CD14-positive monocyte (primary cell): Measurements from ENCODE around the gene SLC16A13. TPM values are rescaled to one million over a fixed set of nuclear protein-coding genes. Genes with fewer than 3 reads are reported as not detected.

Source experiments
- DNase-seq, 3 donors: peaks; one replicate each; pipeline ENCODE4 v3.0.0-alpha.2; 2011 to 2022
- H2AFZ ChIP-seq: 2 replicates; pipeline ENCODE4 v1.6.0; 2012; ENCODE audit warnings: mild to moderate bottlenecking, low read depth, low read length, inconsistent platforms; ENCODE audit not compliant: insufficient read depth, poor library complexity, severe bottlenecking
- H3K27ac ChIP-seq, 2 donors: 1 replicate in 1 of 2; 2 replicates in 1 of 2; pipeline ENCODE4 v1.5.1; 2012 to 2013; ENCODE audit warnings: low read length in 2 of 2, control low read depth in 1 of 2, inconsistent platforms in 1 of 2, low read depth in 1 of 2, mild to moderate bottlenecking in 1 of 2
- H3K27me3 ChIP-seq, 2 donors: one replicate each; pipeline versions ENCODE4 v1.6.0 to v1.6.1; 2011 to 2013; ENCODE audit warnings: low read length in 2 of 2; ENCODE audit not compliant: control insufficient read depth in 2 of 2, insufficient read depth in 2 of 2
- H3K36me3 ChIP-seq, 2 donors: replicated peaks in 1 of 2; 1 replicate in 1 of 2; 2 replicates in 1 of 2; pipeline versions ENCODE4 v1.5.1 to v1.6.1; 2012 to 2013; ENCODE audit warnings: low read length in 2 of 2, control low read depth in 1 of 2, inconsistent platforms in 1 of 2, mild to moderate bottlenecking in 1 of 2; ENCODE audit not compliant: insufficient read depth in 2 of 2, control insufficient read depth in 1 of 2
- H3K4me1 ChIP-seq, 2 donors: 1 replicate in 1 of 2; 2 replicates in 1 of 2; pipeline versions ENCODE4 v1.5.1 to v1.6.1; 2012 to 2013; ENCODE audit warnings: low read length in 2 of 2, control low read depth in 1 of 2, inconsistent platforms in 1 of 2, mild to moderate bottlenecking in 1 of 2, moderate library complexity in 1 of 2; ENCODE audit not compliant: insufficient read depth in 2 of 2, control insufficient read depth in 1 of 2
- H3K4me2 ChIP-seq: replicated peaks from 2 replicates; pipeline ENCODE3; 2012; ENCODE audit warnings: low read length, moderate library complexity, mild to moderate bottlenecking; ENCODE audit not compliant: poor library complexity, severe bottlenecking; ENCODE audit errors: extremely low read depth
- H3K4me3 ChIP-seq, 3 experiments: fragments of 200-600 bp in 1 of 3; sonication (generic) in 1 of 3; replicated peaks in 1 of 3; 1 replicate in 2 of 3; 2 replicates in 1 of 3; pipeline ENCODE4 v1.5.1; 2011 to 2013; ENCODE audit warnings: low read length in 3 of 3, mild to moderate bottlenecking in 3 of 3, control low read depth in 2 of 3, low read depth in 2 of 3, inconsistent platforms in 1 of 3, moderate library complexity in 1 of 3
- H3K79me2 ChIP-seq: 2 replicates; pipeline ENCODE4 v1.6.0; 2012; ENCODE audit warnings: mild to moderate bottlenecking, control low read depth, inconsistent platforms, low read length, moderate library complexity; ENCODE audit not compliant: insufficient read depth
- H3K9ac ChIP-seq: 2 replicates; pipeline ENCODE4 v1.6.0; 2017; ENCODE audit warnings: low read length, mild to moderate bottlenecking; ENCODE audit not compliant: insufficient read depth, poor library complexity, severe bottlenecking
- H3K9me3 ChIP-seq, 2 donors: replicated peaks in 1 of 2; 1 replicate in 1 of 2; 2 replicates in 1 of 2; pipeline versions ENCODE4 v1.5.1 to v1.6.1; 2012 to 2013; ENCODE audit warnings: low read length in 2 of 2, control low read depth in 1 of 2; ENCODE audit not compliant: control insufficient read depth in 1 of 2, insufficient read depth in 1 of 2
- H4K20me1 ChIP-seq: 2 replicates; pipeline ENCODE4 v1.6.0; 2012; ENCODE audit warnings: mild to moderate bottlenecking, low read length, control low read depth, moderate library complexity; ENCODE audit not compliant: insufficient read depth
- H3K27ac Mint-ChIP-seq, 7 donors: one replicate each; pipeline ENCODE4 v1.8.0; 2020; ENCODE audit warnings: mild to moderate bottlenecking in 7 of 7, mixed read lengths in 7 of 7, moderate library complexity in 6 of 7, inconsistent platforms in 2 of 7
- H3K27me3 Mint-ChIP-seq, 3 donors: one replicate each; pipeline ENCODE4 v1.8.0; 2021 to 2022; ENCODE audit warnings: low read depth in 3 of 3, mild to moderate bottlenecking in 3 of 3, mixed read lengths in 3 of 3, moderate library complexity in 3 of 3, inconsistent platforms in 1 of 3
- H3K36me3 Mint-ChIP-seq, 2 donors: one replicate each; pipeline ENCODE4 v1.8.0; 2020; ENCODE audit warnings: mixed read lengths in 2 of 2, inconsistent platforms in 1 of 2, mild to moderate bottlenecking in 1 of 2
- H3K4me1 Mint-ChIP-seq: one replicate; pipeline ENCODE4 v1.8.0; 2020; ENCODE audit warnings: mild to moderate bottlenecking, mixed read lengths
- H3K4me3 Mint-ChIP-seq, 2 donors: one replicate each; pipeline ENCODE4 v1.8.0; 2020; ENCODE audit warnings: mild to moderate bottlenecking in 2 of 2, mixed read lengths in 2 of 2, moderate library complexity in 1 of 2
- H3K9me3 Mint-ChIP-seq, 7 donors: one replicate each; pipeline ENCODE4 v1.8.0; 2020 to 2022; ENCODE audit warnings: mixed read lengths in 7 of 7, mild to moderate bottlenecking in 6 of 7, moderate library complexity in 6 of 7, inconsistent platforms in 2 of 7
- CTCF ChIP-seq: fragments of 200-600 bp; IDR thresholded peaks from one replicate; pipeline ENCODE4 v1.8.0; 2022; ENCODE audit warnings: antibody characterized with exemption, mild to moderate bottlenecking
- WGBS: methylation state at CpG from one replicate; pipeline ENCODE4 v1.1.5; 2013; ENCODE audit warnings: missing lambda C conversion rate; ENCODE audit not compliant: insufficient coverage; 5-methylcytosine and 5-hydroxymethylcytosine counted together
- intact Hi-C, 2 donors: fragments of 100-400 bp; cut with micrococcal nuclease; formaldehyde crosslinking; loops; one replicate each; pipeline versions ENCODE4 v1.15.0 to v1.15.1; 2023
- polyA plus RNA-seq, 3 donors: library from polyadenylated mRNA; depleted of rRNA in 1 of 3; unstranded in 2 of 3; stranded (reverse) in 1 of 3; fragments of 300-500 nt in 2 of 3; fragments of >200 nt in 1 of 3; fragmentation: Illumina TruSeq in 2 of 3; gene quantifications; 1 replicate in 2 of 3; 2 replicates in 1 of 3; pipeline ENCODE4 v1.2.3, GENCODE V29; 2012 to 2021

SLC16A13 gene
- polyA plus RNA-seq, 3 donors: 0.93 to 3.1 (median 2.2) TPM

GRCh38 chr17:7027335-7027734 lies 8.5 kb upstream of the SLC16A13 start:
- Histone ChIP-seq H4K20me1 (no peaks in the 10 kb centered on the region), H3K4me2 (no peak overlapping the region), H3K27me3 (peaks cover 0 to 11% of the 10 kb centered on the region in 2 donors), H3K79me2 (no peaks in the 10 kb centered on the region), H3K27ac (no peak overlapping the region), H2AFZ (no peak overlapping the region), H3K4me3 (no peak overlapping the region), H3K9me3 (peaks cover 0 to 3% of the 10 kb centered on the region in 2 donors), H3K4me1 (peaks cover 20 to 29% of the 10 kb centered on the region in 2 donors), H3K36me3 (no peaks in the 10 kb centered on the region), H3K9ac (no peak overlapping the region)
- peaks cover 2% of the 10 kb centered on the region in 2 donors for H3K36me3 Mint-ChIP-seq
- TF ChIP-seq CTCF: no peak
- peaks cover 32% of the 10 kb centered on the region for H3K4me1 Mint-ChIP-seq
- H3K9me3 Mint-ChIP-seq: peaks cover 0 to 6% (median 0%) of the 10 kb centered on the region in 7 donors
- peaks cover 13 to 19% (median 19%) of the 10 kb centered on the region in 3 donors for H3K27me3 Mint-ChIP-seq
- H3K4me3 Mint-ChIP-seq: no peak overlapping the region
- H3K27ac Mint-ChIP-seq: no peak overlapping the region
- intact Hi-C loops: no loop called here
- 96% methylated on average over 10 of the region's 13 CpGs for WGBS
- DNase-seq: no peak

GRCh38 chr17:7029096-7029495 lies 6.7 kb upstream of the SLC16A13 start:
- Histone ChIP-seq H3K4me2 (no peak overlapping the region), H3K79me2 (no peaks in the 10 kb centered on the region), H3K9ac (no peak overlapping the region), H3K27me3 (no peaks in the 10 kb centered on the region), H4K20me1 (no peaks in the 10 kb centered on the region), H3K27ac (no peak overlapping the region), H3K9me3 (no peaks in the 10 kb centered on the region), H3K4me1 (peaks cover 8 to 12% of the 10 kb centered on the region in 2 donors), H3K36me3 (no peaks in the 10 kb centered on the region), H3K4me3 (no peak overlapping the region), H2AFZ (no peak overlapping the region)
- H3K9me3 Mint-ChIP-seq: peaks cover 0 to 2% (median 0%) of the 10 kb centered on the region in 7 donors
- no peak overlapping the region for H3K4me3 Mint-ChIP-seq
- H3K4me1 Mint-ChIP-seq: peaks cover 17% of the 10 kb centered on the region
- TF ChIP-seq CTCF: no peak
- H3K36me3 Mint-ChIP-seq: no peaks in the 10 kb centered on the region
- peaks cover 0 to 7% (median 1%) of the 10 kb centered on the region in 3 donors for H3K27me3 Mint-ChIP-seq
- no peak overlapping the region for H3K27ac Mint-ChIP-seq
- no peak for DNase-seq
- intact Hi-C loops: no loop called here
- WGBS: no CpG with 5 or more reads among the region's 3 CpGs
